GM12878 (cell line): ENCODE measurements around the gene SSU72. TPM values are rescaled to one million over a fixed set of nuclear protein-coding genes. Genes with fewer than 3 reads are reported as not detected.
"Not testable (repeated sequence)": the region's sequence is repeated elsewhere in the genome, so short reads cannot be mapped to it uniquely, and the experiment has no call there.

ENCODE experiments used
- ATAC-seq: fragments of 200-7000 bp; cut with Tn5 transposase; 3 replicates; pipeline ENCODE4 v1.9.1; 2020; ENCODE audit warnings: mild to moderate bottlenecking, moderate library complexity
- BruUV-seq: library from RNA; stranded (reverse); fragments of 400-500 nt; replicated peaks from 2 replicates; lab custom pipeline; 2021; lab: Mats Ljungman, UMichigan
- CTCF ChIA-PET: fragments of 300-600 bp; sonication (Branson Sonifier 250); formaldehyde crosslinking; extraction: SDS; loops from one replicate; lab custom pipeline; 2021; ENCODE audit warnings: inconsistent platforms; lab: Yijun Ruan, JAX
- POLR2A ChIA-PET: fragments of 350-600 bp; formaldehyde crosslinking; extraction: SDS; loops from one replicate; lab custom pipeline; 2021; ENCODE audit warnings: inconsistent platforms; lab: Charles Lee
- RAD21 ChIA-PET: fragments of 300-600 bp; sonication (Branson Sonifier 250); formaldehyde crosslinking; loops from one replicate; lab custom pipeline; 2023; ENCODE audit warnings: antibody characterized with exemption; ENCODE audit not compliant: unreplicated experiment; lab: Charles Lee
- SMC1A ChIA-PET: fragments of 300-600 bp; sonication (Branson Sonifier 250); formaldehyde crosslinking; loops from one replicate; lab custom pipeline; 2023; ENCODE audit not compliant: unreplicated experiment, uncharacterized antibody; lab: Charles Lee
- DNase-seq: peaks from one replicate; pipeline ENCODE4 v3.0.0-alpha.2; 2011; ENCODE audit warnings: low read depth, low spot score
- FAIRE-seq: peaks from 3 replicates; lab custom pipeline; 2011; peaks lifted over from hg19 to GRCh38; lab: Jason Lieb, UNC
- H2AFZ ChIP-seq: 2 replicates; pipeline ENCODE4 v1.6.0; 2011; ENCODE audit warnings: low read depth, low read length, control low read depth; ENCODE audit not compliant: control insufficient read depth
- H3K27ac ChIP-seq: 2 replicates; pipeline ENCODE4 v1.5.1; 2011; ENCODE audit warnings: control low read depth; ENCODE audit not compliant: control insufficient read depth, insufficient read depth
- H3K27me3 ChIP-seq, 2 experiments: replicated peaks in 1 of 2; 2 replicates each; pipeline versions ENCODE4 v1.6.0 to v1.6.1; 2011; ENCODE audit warnings: low read length in 1 of 2; ENCODE audit not compliant: control insufficient read depth in 2 of 2, insufficient read depth in 2 of 2
- H3K36me3 ChIP-seq, 2 experiments: 2 replicates each; pipeline ENCODE4 v1.5.1; 2011; ENCODE audit warnings: low read length in 1 of 2; ENCODE audit not compliant: control insufficient read depth in 2 of 2, insufficient read depth in 2 of 2
- H3K4me1 ChIP-seq: 2 replicates; pipeline ENCODE4 v1.6.1; 2011; ENCODE audit warnings: mild to moderate bottlenecking, low read length, moderate library complexity, mixed read lengths; ENCODE audit not compliant: control insufficient read depth, insufficient read depth
- H3K4me2 ChIP-seq: 2 replicates; pipeline ENCODE4 v1.6.0; 2011; ENCODE audit warnings: control low read depth; ENCODE audit not compliant: control insufficient read depth, insufficient read depth
- H3K4me3 ChIP-seq: fragments of 200-600 bp; sonication (generic); 2 replicates; pipeline ENCODE4 v1.5.1; 2016
- H3K79me2 ChIP-seq: 2 replicates; pipeline ENCODE4 v1.6.0; 2011; ENCODE audit warnings: low read length; ENCODE audit not compliant: control insufficient read depth, insufficient read depth
- H3K9ac ChIP-seq: 2 replicates; pipeline ENCODE4 v1.8.0; 2011; ENCODE audit warnings: low read length, control low read depth, mixed read lengths; ENCODE audit not compliant: control insufficient read depth, insufficient read depth
- H3K9me3 ChIP-seq: replicated peaks from 3 replicates; pipeline ENCODE4 v1.5.1; 2011; ENCODE audit warnings: mild to moderate bottlenecking, low read length; ENCODE audit not compliant: control insufficient read depth, insufficient read depth
- H4K20me1 ChIP-seq: 2 replicates; pipeline ENCODE4 v1.6.0; 2011; ENCODE audit not compliant: control insufficient read depth, insufficient read depth
- WGBS: methylation state at CpG from one replicate; pipeline ENCODE4 v1.1.6; 2016; ENCODE audit warnings: low lambda C conversion rate; ENCODE audit not compliant: insufficient replicate concordance, insufficient coverage; ENCODE audit errors: missing lambda C conversion rate; 5-methylcytosine and 5-hydroxymethylcytosine counted together
- in situ Hi-C: fragments of 300-500 bp; cut with MboI; formaldehyde crosslinking; loops from 9 replicates; pipeline ENCODE4 v1.14.3; 2018; ENCODE audit warnings: mixed read lengths
- intact Hi-C: fragments of 100-400 bp; cut with micrococcal nuclease; formaldehyde crosslinking; loops from one replicate; pipeline ENCODE4 v1.14.2; 2022; ENCODE audit not compliant: unreplicated experiment
- polyA plus RNA-seq, 11 experiments: library from polyadenylated mRNA; depleted of rRNA in 4 of 11; unstranded in 6 of 11; stranded (reverse) in 5 of 11; fragments of >200 nt; fragmentation: Nextera tagmentation in 4 of 11; fragmentation: Illumina TruSeq in 1 of 11; extraction: Ambion mirVana in 4 of 11; extraction: Trizol in 1 of 11; gene quantifications; 1 replicate in 1 of 11; 2 replicates in 10 of 11; pipeline versions ENCODE4 v1.2.1 to v1.2.3, GENCODE V29; 2011 to 2016; ENCODE audit warnings: inconsistent platforms in 2 of 11, missing spikeins in 2 of 11, low read depth in 1 of 11
- total RNA-seq, 4 experiments: library from RNA; depleted of rRNA in 3 of 4; stranded (reverse); fragments of >200 nt in 3 of 4; fragmentation: Illumina TruSeq in 1 of 4; extraction: Trizol in 1 of 4; gene quantifications; 2 replicates each; pipeline versions ENCODE4 v1.2.1 to v1.2.3, GENCODE V29; 2013 to 2021

The SSU72 gene
- total and polyA plus RNA-seq, 10 of the 15 experiments (the other 5 are each of a cell fraction or from before 2014, with no cell fraction given): 28.6 to 172 (median 67.7) TPM

GRCh38 chr1:1494311-1494710 is 80.4 kb downstream of the SSU72 start:
- CTCF ChIA-PET, H3K4me1 ChIP-seq, H3K27ac ChIP-seq, SMC1A ChIA-PET, FAIRE-seq, in situ Hi-C loops, H2AFZ ChIP-seq, H4K20me1 ChIP-seq, POLR2A ChIA-PET, H3K9me3 ChIP-seq, H3K4me3 ChIP-seq, DNase-seq, H3K79me2 ChIP-seq, BruUV-seq, RAD21 ChIA-PET, intact Hi-C loops, ATAC-seq, H3K9ac ChIP-seq, H3K4me2 ChIP-seq, H3K27me3 ChIP-seq: not testable (repeated sequence)
- H3K36me3 ChIP-seq: peaks cover 6 to 15% of the 10 kb centered on the region in 2 experiments; a peak in 3 of 4 replicates
- WGBS: 99% methylated on average over 22 of the region's 22 CpGs

Other genes with a start within 250 kb of the SSU72 start
Only the 7 nearest of the 19 such genes appear.
- 29.7 and 35.7 TPM in 2 replicates for gene ATAD3B, start 103.1 kb downstream of the SSU72 start, total RNA-seq (2014; rRNA removed)
- gene ATAD3B, start 103.1 kb downstream of the SSU72 start, total RNA-seq (2014; rRNA removed; fragmentation: Illumina TruSeq; extraction: Trizol): 9.3 and 10.7 TPM in 2 replicates
- 32.9 and 36.8 TPM in 2 replicates for gene ATAD3B, start 103.1 kb downstream of the SSU72 start, total RNA-seq (2021)
- 7.6 and 14.0 TPM in 2 replicates for gene ATAD3B, start 103.1 kb downstream of the SSU72 start, polyA plus RNA-seq (2011; rRNA removed)
- 2.1 and 5.8 TPM in 2 replicates for gene ATAD3B, start 103.1 kb downstream of the SSU72 start, polyA plus RNA-seq (2014; fragmentation: Illumina TruSeq; extraction: Trizol)
- under 1 TPM; 0.03 to 0.73 TPM for gene ATAD3B, start 103.1 kb downstream of the SSU72 start, polyA plus RNA-seq (2014; fragmentation: Nextera tagmentation; extraction: Ambion mirVana)
- gene ATAD3B, start 103.1 kb downstream of the SSU72 start, polyA plus RNA-seq (2014; rRNA removed): 38.8 and 52.5 TPM in 2 replicates
- 10 to 100 TPM; 33.7 to 35.1 TPM for gene ATAD3B, start 103.1 kb downstream of the SSU72 start, polyA plus RNA-seq (2016; fragmentation: Nextera tagmentation; extraction: Ambion mirVana)
- gene ATAD3A, start 62.7 kb downstream of the SSU72 start, total RNA-seq (2014; rRNA removed): 56.1 and 58.6 TPM in 2 replicates
- 16.9 and 24.6 TPM in 2 replicates for gene ATAD3A, start 62.7 kb downstream of the SSU72 start, total RNA-seq (2014; rRNA removed; fragmentation: Illumina TruSeq; extraction: Trizol)
- gene ATAD3A, start 62.7 kb downstream of the SSU72 start, total RNA-seq (2021): 66.8 and 76.4 TPM in 2 replicates
- 6.6 and 16.2 TPM in 2 replicates for gene ATAD3A, start 62.7 kb downstream of the SSU72 start, polyA plus RNA-seq (2011; rRNA removed)
- gene ATAD3A, start 62.7 kb downstream of the SSU72 start, polyA plus RNA-seq (2014; fragmentation: Illumina TruSeq; extraction: Trizol): 0.95 and 9.0 TPM in 2 replicates
- gene ATAD3A, start 62.7 kb downstream of the SSU72 start, polyA plus RNA-seq (2014; fragmentation: Nextera tagmentation; extraction: Ambion mirVana): 1 to 10 TPM in 1 of 2 experiments, under 1 TPM in 1; 0.05 to 1.3 TPM
- 53.3 and 69.0 TPM in 2 replicates for gene ATAD3A, start 62.7 kb downstream of the SSU72 start, polyA plus RNA-seq (2014; rRNA removed)
- gene ATAD3A, start 62.7 kb downstream of the SSU72 start, polyA plus RNA-seq (2016; fragmentation: Nextera tagmentation; extraction: Ambion mirVana): 10 to 100 TPM; 84.4 to 93.5 TPM
- 0.17 TPM in 1 of 2 replicates, not detected in the other for gene TMEM240, start 34.2 kb downstream of the SSU72 start, total RNA-seq (2014; rRNA removed)
- not detected in 2 replicates for gene TMEM240, start 34.2 kb downstream of the SSU72 start, total RNA-seq (2014; rRNA removed; fragmentation: Illumina TruSeq; extraction: Trizol)
- gene TMEM240, start 34.2 kb downstream of the SSU72 start, total RNA-seq (2021): 0.49 TPM in 1 of 2 replicates, not detected in the other
- gene TMEM240, start 34.2 kb downstream of the SSU72 start, polyA plus RNA-seq (2011; rRNA removed): not detected in 2 replicates
- gene TMEM240, start 34.2 kb downstream of the SSU72 start, polyA plus RNA-seq (2014; fragmentation: Illumina TruSeq; extraction: Trizol): not detected in 2 replicates
- not detected for gene TMEM240, start 34.2 kb downstream of the SSU72 start, polyA plus RNA-seq (2014; fragmentation: Nextera tagmentation; extraction: Ambion mirVana)
- 0.32 TPM in 1 of 2 replicates, not detected in the other for gene TMEM240, start 34.2 kb downstream of the SSU72 start, polyA plus RNA-seq (2014; rRNA removed)
- not detected for gene TMEM240, start 34.2 kb downstream of the SSU72 start, polyA plus RNA-seq (2016; fragmentation: Nextera tagmentation; extraction: Ambion mirVana)
- 0.22 and 0.23 TPM in 2 replicates for gene FNDC10, start 25.3 kb upstream of the SSU72 start, total RNA-seq (2014; rRNA removed)
- 0.27 and 0.28 TPM in 2 replicates for gene FNDC10, start 25.3 kb upstream of the SSU72 start, total RNA-seq (2014; rRNA removed; fragmentation: Illumina TruSeq; extraction: Trizol)
- 1.0 and 1.3 TPM in 2 replicates for gene FNDC10, start 25.3 kb upstream of the SSU72 start, total RNA-seq (2021)
- not detected in 2 replicates for gene FNDC10, start 25.3 kb upstream of the SSU72 start, polyA plus RNA-seq (2011; rRNA removed)
- 0.18 TPM in 1 of 2 replicates, not detected in the other for gene FNDC10, start 25.3 kb upstream of the SSU72 start, polyA plus RNA-seq (2014; fragmentation: Illumina TruSeq; extraction: Trizol)
- under 1 TPM in 1 of 2 experiments, not detected in 1; 0.05 TPM for gene FNDC10, start 25.3 kb upstream of the SSU72 start, polyA plus RNA-seq (2014; fragmentation: Nextera tagmentation; extraction: Ambion mirVana)
- gene FNDC10, start 25.3 kb upstream of the SSU72 start, polyA plus RNA-seq (2014; rRNA removed): 0.79 and 1.1 TPM in 2 replicates
- gene FNDC10, start 25.3 kb upstream of the SSU72 start, polyA plus RNA-seq (2016; fragmentation: Nextera tagmentation; extraction: Ambion mirVana): not detected
- gene MIB2, start 40.6 kb upstream of the SSU72 start, total RNA-seq (2014; rRNA removed): 13.9 and 17.1 TPM in 2 replicates
- gene MIB2, start 40.6 kb upstream of the SSU72 start, total RNA-seq (2014; rRNA removed; fragmentation: Illumina TruSeq; extraction: Trizol): 1.8 and 2.3 TPM in 2 replicates
- gene MIB2, start 40.6 kb upstream of the SSU72 start, total RNA-seq (2021): 25.4 and 26.8 TPM in 2 replicates
- 3.2 and 5.5 TPM in 2 replicates for gene MIB2, start 40.6 kb upstream of the SSU72 start, polyA plus RNA-seq (2011; rRNA removed)
- 0.60 and 0.78 TPM in 2 replicates for gene MIB2, start 40.6 kb upstream of the SSU72 start, polyA plus RNA-seq (2014; fragmentation: Illumina TruSeq; extraction: Trizol)
- under 1 TPM in 1 of 2 experiments, not detected in 1; 0.42 TPM for gene MIB2, start 40.6 kb upstream of the SSU72 start, polyA plus RNA-seq (2014; fragmentation: Nextera tagmentation; extraction: Ambion mirVana)
- gene MIB2, start 40.6 kb upstream of the SSU72 start, polyA plus RNA-seq (2014; rRNA removed): 17.4 and 23.0 TPM in 2 replicates
- gene MIB2, start 40.6 kb upstream of the SSU72 start, polyA plus RNA-seq (2016; fragmentation: Nextera tagmentation; extraction: Ambion mirVana): 10 to 100 TPM; 10.9 to 15.4 TPM
- gene MMP23B, start 57.3 kb upstream of the SSU72 start, total RNA-seq (2014; rRNA removed): 0.34 and 0.54 TPM in 2 replicates
- not detected in 2 replicates for gene MMP23B, start 57.3 kb upstream of the SSU72 start, total RNA-seq (2014; rRNA removed; fragmentation: Illumina TruSeq; extraction: Trizol)
- 0.51 and 0.74 TPM in 2 replicates for gene MMP23B, start 57.3 kb upstream of the SSU72 start, total RNA-seq (2021)
- gene MMP23B, start 57.3 kb upstream of the SSU72 start, polyA plus RNA-seq (2011; rRNA removed): 0.33 TPM in 1 of 2 replicates, not detected in the other
- not detected in 2 replicates for gene MMP23B, start 57.3 kb upstream of the SSU72 start, polyA plus RNA-seq (2014; fragmentation: Illumina TruSeq; extraction: Trizol)
- gene MMP23B, start 57.3 kb upstream of the SSU72 start, polyA plus RNA-seq (2014; fragmentation: Nextera tagmentation; extraction: Ambion mirVana): not detected
- 0.33 and 0.43 TPM in 2 replicates for gene MMP23B, start 57.3 kb upstream of the SSU72 start, polyA plus RNA-seq (2014; rRNA removed)
- gene MMP23B, start 57.3 kb upstream of the SSU72 start, polyA plus RNA-seq (2016; fragmentation: Nextera tagmentation; extraction: Ambion mirVana): under 1 TPM; 0.25 to 0.76 TPM
- 15.4 and 17.1 TPM in 2 replicates for gene CDK11B, start 84.1 kb upstream of the SSU72 start, total RNA-seq (2014; rRNA removed)
- gene CDK11B, start 84.1 kb upstream of the SSU72 start, total RNA-seq (2014; rRNA removed; fragmentation: Illumina TruSeq; extraction: Trizol): 10.8 and 11.9 TPM in 2 replicates
- gene CDK11B, start 84.1 kb upstream of the SSU72 start, total RNA-seq (2021): 24.0 and 24.2 TPM in 2 replicates
- gene CDK11B, start 84.1 kb upstream of the SSU72 start, polyA plus RNA-seq (2011; rRNA removed): 2.8 and 5.3 TPM in 2 replicates
- gene CDK11B, start 84.1 kb upstream of the SSU72 start, polyA plus RNA-seq (2014; fragmentation: Illumina TruSeq; extraction: Trizol): 30.9 and 43.8 TPM in 2 replicates
- 1 to 10 TPM; 3.2 to 6.9 TPM for gene CDK11B, start 84.1 kb upstream of the SSU72 start, polyA plus RNA-seq (2014; fragmentation: Nextera tagmentation; extraction: Ambion mirVana)
- gene CDK11B, start 84.1 kb upstream of the SSU72 start, polyA plus RNA-seq (2014; rRNA removed): 19.4 and 23.2 TPM in 2 replicates
- gene CDK11B, start 84.1 kb upstream of the SSU72 start, polyA plus RNA-seq (2016; fragmentation: Nextera tagmentation; extraction: Ambion mirVana): 10 to 100 TPM; 18.9 to 22.4 TPM